ENCODE results near the gene ATP8A1. TPM values are rescaled to one million over a fixed set of nuclear protein-coding genes. Genes with fewer than 3 reads are reported as not detected.

ATP8A1 gene
- total and polyA plus RNA-seq, 10 donors, result 14.4 to 87.0 (median 42.1) TPM

- H3K36me3 ChIP-seq, result peaks cover 0 to 18% (median 0%) of the 10 kb centered on the region in 6 donors
- H3K27me3 ChIP-seq (replicated peaks in 1 of 7), result no peaks in the 10 kb centered on the region
- H3K4me1 ChIP-seq, result peaks cover 0 to 9% (median 0%) of the 10 kb centered on the region in 6 donors
- intact Hi-C loops (cut with DNase I; ENCODE audit: low total_unique reads), result no loop called here
- TF ChIP-seq, protein P1, sequence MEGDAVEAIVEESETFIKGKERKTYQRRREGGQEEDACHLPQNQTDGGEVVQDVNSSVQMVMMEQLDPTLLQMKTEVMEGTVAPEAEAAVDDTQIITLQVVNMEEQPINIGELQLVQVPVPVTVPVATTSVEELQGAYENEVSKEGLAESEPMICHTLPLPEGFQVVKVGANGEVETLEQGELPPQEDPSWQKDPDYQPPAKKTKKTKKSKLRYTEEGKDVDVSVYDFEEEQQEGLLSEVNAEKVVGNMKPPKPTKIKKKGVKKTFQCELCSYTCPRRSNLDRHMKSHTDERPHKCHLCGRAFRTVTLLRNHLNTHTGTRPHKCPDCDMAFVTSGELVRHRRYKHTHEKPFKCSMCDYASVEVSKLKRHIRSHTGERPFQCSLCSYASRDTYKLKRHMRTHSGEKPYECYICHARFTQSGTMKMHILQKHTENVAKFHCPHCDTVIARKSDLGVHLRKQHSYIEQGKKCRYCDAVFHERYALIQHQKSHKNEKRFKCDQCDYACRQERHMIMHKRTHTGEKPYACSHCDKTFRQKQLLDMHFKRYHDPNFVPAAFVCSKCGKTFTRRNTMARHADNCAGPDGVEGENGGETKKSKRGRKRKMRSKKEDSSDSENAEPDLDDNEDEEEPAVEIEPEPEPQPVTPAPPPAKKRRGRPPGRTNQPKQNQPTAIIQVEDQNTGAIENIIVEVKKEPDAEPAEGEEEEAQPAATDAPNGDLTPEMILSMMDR (IDR thresholded peaks at IDR 0.05 in 8 of 11, conservative IDR thresholded peaks at IDR 0.05 in 3 of 11), result no peak
- TF ChIP-seq POLR2AphosphoS5 (IDR thresholded peaks at IDR 0.05), result no peak
- no peak for TF ChIP-seq POLR2A (IDR thresholded peaks at IDR 0.05)
- no peaks in the 10 kb centered on the region for H3K9me3 ChIP-seq
- no peak overlapping the region for H3K4me3 ChIP-seq
- 50 to 85% (median 74%) methylated on average over 2 of the region's 2 CpGs for WGBS, 5 donors
- no peak overlapping the region for H3K27ac ChIP-seq
- DNase-seq, result no peak
These were observed 56.3 kb downstream of the ATP8A1 start for GRCh38 chr4:42600578-42600977.

DNA sequence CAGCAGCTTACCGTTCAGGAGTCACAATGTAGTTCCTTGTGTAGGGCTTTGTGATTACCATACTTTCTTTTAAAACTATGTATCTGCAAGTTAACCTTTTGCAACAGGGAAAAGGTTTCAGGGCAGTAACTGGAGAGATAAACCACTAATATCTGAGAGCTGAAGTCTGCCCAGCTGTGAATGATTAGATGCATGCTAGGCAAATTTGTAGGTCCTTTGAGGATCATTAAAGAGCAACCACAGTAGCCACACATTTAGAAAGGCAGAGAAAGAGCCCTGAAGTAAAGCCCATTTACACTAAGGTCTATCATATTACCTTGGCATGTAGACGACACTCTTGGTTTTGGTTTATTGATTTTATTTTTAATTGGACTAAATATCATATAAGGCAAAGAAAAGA, 60.0 kb downstream of the ATP8A1 start:
- Histone ChIP-seq H3K36me3 (peaks cover 0 to 11% (median 1%) of the 10 kb centered on the region in 6 donors), H3K4me1 (peaks cover 0 to 9% (median 0%) of the 10 kb centered on the region in 6 donors), H3K4me3 (no peak overlapping the region), H3K27ac (no peak overlapping the region), H3K9me3 (no peaks in the 10 kb centered on the region), H3K27me3 (replicated peaks in 1 of 7) (no peaks in the 10 kb centered on the region)
- TF ChIP-seq POLR2AphosphoS5 (IDR thresholded peaks at IDR 0.05) (no peak), POLR2A (IDR thresholded peaks at IDR 0.05) (no peak)
- TF ChIP-seq, protein P1 (IDR thresholded peaks at IDR 0.05 in 8 of 11, conservative IDR thresholded peaks at IDR 0.05 in 3 of 11), result no peak
- intact Hi-C loops (cut with DNase I; ENCODE audit: low total_unique reads), result no loop called here
- 72 to 86% (median 79%) methylated on average over 2 of the region's 2 CpGs for WGBS, 5 donors
- no peak for DNase-seq

GRCh38 chr4:42594888-42595287, 62.0 kb downstream of the ATP8A1 start:
- no peak for DNase-seq
- Histone ChIP-seq H3K4me1 (no peaks in the 10 kb centered on the region), H3K36me3 (peaks cover 0 to 11% (median 1%) of the 10 kb centered on the region in 6 donors), H3K27me3 (replicated peaks in 1 of 7) (no peaks in the 10 kb centered on the region), H3K4me3 (no peak overlapping the region), H3K9me3 (no peaks in the 10 kb centered on the region), H3K27ac (no peak overlapping the region)
- 85 to 97% (median 91%) methylated on average over 1 of the region's 1 CpG for WGBS, 5 donors
- intact Hi-C loops (cut with DNase I; ENCODE audit: low total_unique reads), result no loop called here
- TF ChIP-seq POLR2AphosphoS5 (IDR thresholded peaks at IDR 0.05), result no peak
- TF ChIP-seq, protein P1 (IDR thresholded peaks at IDR 0.05 in 8 of 11, conservative IDR thresholded peaks at IDR 0.05 in 3 of 11), result no peak
- no peak for TF ChIP-seq POLR2A (IDR thresholded peaks at IDR 0.05)

GRCh38 chr4:42588909-42589308, 68.0 kb downstream of the ATP8A1 start:
- Histone ChIP-seq H3K4me3 (no peak overlapping the region), H3K36me3 (peaks cover 0 to 43% (median 7%) of the 10 kb centered on the region in 6 donors), H3K27me3 (replicated peaks in 1 of 7) (no peaks in the 10 kb centered on the region), H3K27ac (no peak overlapping the region), H3K4me1 (no peaks in the 10 kb centered on the region), H3K9me3 (no peaks in the 10 kb centered on the region)
- no peak for DNase-seq
- WGBS, 5 donors, result 93 to 98% (median 96%) methylated on average over 2 of the region's 2 CpGs
- TF ChIP-seq, protein P1 (IDR thresholded peaks at IDR 0.05 in 8 of 11, conservative IDR thresholded peaks at IDR 0.05 in 3 of 11), result no peak
- TF ChIP-seq POLR2A (IDR thresholded peaks at IDR 0.05) (no peak), POLR2AphosphoS5 (IDR thresholded peaks at IDR 0.05) (no peak)
- intact Hi-C loops (cut with DNase I; ENCODE audit: low total_unique reads), result no loop called here
